KBM-7 (cell line): ENCODE results near the gene RXRG.

Source experiments
- DNase-seq: peaks from one replicate; pipeline ENCODE4 v3.0.0-alpha.2; 2015
- in situ Hi-C: fragments of 300-500 bp; cut with MboI; formaldehyde crosslinking; loops from 2 replicates; pipeline ENCODE4 v1.14.3; 2020; ENCODE audit warnings: low sequenced_read_pairs, low pct_unique_long_range_greater_than_20kb, mixed read lengths

RXRG gene

GRCh38 chr1:165353731-165354671 is 90.9 kb downstream of the RXRG start:
- no peak for DNase-seq
- in situ Hi-C loops = no loop called here

GRCh38 chr1:165352442-165353293 is 92.3 kb downstream of the RXRG start:
- in situ Hi-C loops = no loop called here
- DNase-seq = no peak

DNA sequence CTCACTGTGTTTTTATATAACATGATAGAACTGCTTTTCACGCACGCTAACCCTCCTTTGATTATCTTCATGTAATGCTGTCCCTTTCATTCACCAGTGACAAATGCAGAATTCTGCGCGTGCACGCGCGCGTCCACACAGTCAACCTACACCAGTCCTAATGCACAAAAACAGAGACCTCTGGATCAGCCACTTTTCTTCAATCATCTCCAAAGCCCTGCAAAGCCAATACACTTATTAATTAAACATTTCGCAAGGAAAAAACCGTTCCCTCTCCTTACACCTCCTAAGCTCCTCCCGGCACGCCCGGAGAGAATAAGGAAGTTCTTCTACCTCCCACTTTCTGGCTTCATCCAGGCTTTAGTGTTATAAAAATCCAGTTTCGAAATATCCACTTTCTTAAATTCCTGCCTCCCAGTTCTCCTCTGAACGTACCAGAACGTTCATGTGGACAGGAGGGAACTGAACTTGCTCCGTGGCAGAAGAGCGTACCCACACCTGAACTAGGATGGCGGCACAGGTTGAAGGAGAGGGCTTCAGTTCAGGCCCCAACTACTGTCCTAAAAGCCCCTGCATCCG is 93.0 kb downstream of the RXRG start:
- in situ Hi-C loops = no loop called here
- no peak for DNase-seq
